HG02588 (cell line): Measurements from ENCODE around the gene SPRR5.

Source experiments
- ATAC-seq: cut with Tn5 transposase; IDR thresholded peaks from one replicate; pipeline ENCODE4 v1.9.1; 2021; ENCODE audit warnings: mild to moderate bottlenecking, moderate library complexity; ENCODE audit not compliant: unreplicated experiment

The SPRR5 gene

GRCh38 chr1:152946651-152947256, at the start of gene SPRR5:
TSS of gene SPRR5 (plus strand) at chr1:152947206. CDS start at chr1:152948555, 1,349 bp downstream.
- ATAC-seq = no peak

- no peak for ATAC-seq
Observed at GRCh38 chr1:152899027-152899426, 48.0 kb upstream of the SPRR5 start.

GRCh38 chr1:152899883-152900282, 47.1 kb upstream of the SPRR5 start:
- no peak for ATAC-seq

GRCh38 chr1:152901631-152902030, 45.4 kb upstream of the SPRR5 start:
- ATAC-seq = no peak

GRCh38 chr1:152902636-152903035, 44.4 kb upstream of the SPRR5 start:
- no peak for ATAC-seq

GRCh38 chr1:152904688-152905440, 42.1 kb upstream of the SPRR5 start:
- ATAC-seq = no peak

- ATAC-seq = no peak
Observed at GRCh38 chr1:152906023-152906565, 40.9 kb upstream of the SPRR5 start.

- ATAC-seq = no peak
Observed at GRCh38 chr1:152907686-152908601, 39.1 kb upstream of the SPRR5 start, which contains the start of gene IVL. TSS of gene IVL (plus strand) at chr1:152908546. CDS start at chr1:152909798, 1,252 bp downstream.

- no peak for ATAC-seq
Observed at GRCh38 chr1:152909206-152909605, 37.8 kb upstream of the SPRR5 start.

- no peak for ATAC-seq
Observed at GRCh38 chr1:152912471-152912870, 34.5 kb upstream of the SPRR5 start.

- ATAC-seq = no peak
Observed at GRCh38 chr1:152912900-152913299, 34.1 kb upstream of the SPRR5 start.

GRCh38 chr1:152917794-152918193, 29.2 kb upstream of the SPRR5 start:
- ATAC-seq = no peak

- no peak for ATAC-seq
Observed at GRCh38 chr1:152919071-152919470, 27.9 kb upstream of the SPRR5 start.

GRCh38 chr1:152924191-152924590, 22.8 kb upstream of the SPRR5 start:
- ATAC-seq = no peak

GRCh38 chr1:152926091-152926490, 20.9 kb upstream of the SPRR5 start:
- no peak for ATAC-seq

GRCh38 chr1:152928671-152929070, 18.3 kb upstream of the SPRR5 start:
- no peak for ATAC-seq

- no peak for ATAC-seq
Observed at GRCh38 chr1:152932170-152932811, 14.7 kb upstream of the SPRR5 start.

- no peak for ATAC-seq
Observed at GRCh38 chr1:152933196-152933595, 13.8 kb upstream of the SPRR5 start.

- ATAC-seq = no peak
Observed at GRCh38 chr1:152940614-152941013, 6.4 kb upstream of the SPRR5 start.

GRCh38 chr1:152941037-152941711, 5.8 kb upstream of the SPRR5 start:
- no peak for ATAC-seq
